ENCODE results near the gene ADM5. TPM values are rescaled to one million over a fixed set of nuclear protein-coding genes. Genes with fewer than 3 reads are reported as not detected.

The ADM5 gene
- polyA plus RNA-seq, 2 of the 4 experiments (the other 2 are of a cell fraction) = 2.0 to 4.3 TPM

DNA sequence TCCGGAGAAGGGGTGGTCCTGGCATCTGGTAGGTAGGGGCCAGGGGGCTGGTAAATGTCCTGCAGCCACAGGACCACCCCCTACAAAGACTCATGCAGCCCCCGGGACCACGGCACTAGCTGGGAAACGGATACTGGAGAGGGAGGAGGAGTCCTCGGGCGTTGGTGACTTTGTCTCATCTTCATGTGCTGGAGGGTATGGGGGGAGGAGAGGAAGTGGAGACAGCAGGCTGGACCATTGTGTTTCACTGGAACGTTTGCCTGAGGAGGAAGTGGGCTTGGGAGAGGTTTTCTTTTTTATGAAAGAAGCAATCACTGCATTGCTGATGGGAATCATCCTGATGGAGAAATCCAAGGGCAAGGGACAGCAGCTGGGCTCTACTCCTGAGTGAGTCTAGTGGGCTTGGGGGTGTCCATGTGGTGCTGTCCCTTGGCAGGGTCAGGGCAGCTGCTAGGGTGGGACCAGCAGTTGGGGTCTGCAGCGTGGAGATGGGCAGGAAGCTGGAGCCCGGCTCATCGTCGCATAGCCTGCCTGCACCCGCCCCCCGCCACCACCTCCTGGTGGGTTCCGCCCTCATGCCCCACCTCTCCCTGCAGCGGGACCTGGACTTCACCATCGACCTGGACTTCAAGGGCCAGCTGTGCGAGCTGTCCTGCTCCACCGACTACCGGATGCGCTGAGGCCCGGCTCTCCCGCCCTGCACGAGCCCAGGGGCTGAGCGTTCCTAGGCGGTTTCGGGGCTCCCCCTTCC, 1.7 kb upstream of the ADM5 start:
- FAIRE-seq = no peak
- 83% methylated on average over 26 of the region's 26 CpGs for WGBS (ENCODE audit: missing lambda C conversion rate)
- POLR2A ChIA-PET = interaction anchor here (0.6 kb wide), 1 partner anchor 172 kb away, joined by 4 read pairs; no protein-coding TSS in a partner anchor
- H3K9me3 ChIP-seq = no peaks in the 10 kb centered on the region
- ATAC-seq = no peak
- no peak overlapping the region for H3K4me2 ChIP-seq
- H3K4me3 ChIP-seq = no peak overlapping the region
- H3K4me1 ChIP-seq = peaks cover 9% of the 10 kb centered on the region; the same call in 1 of the 3 replicates
- CTCF ChIA-PET = interaction anchor here (0.9 to 5.5 kb wide), 7 partner anchors 9 to 123 kb away, joined by 3 to 42 read pairs (median 4); no protein-coding TSS in a partner anchor
- H3K27ac ChIP-seq = no peak overlapping the region
- TF ChIP-seq FOSB (CRISPR knock-in tag; IDR thresholded peaks at IDR 0.05) (0 out of 2 replicates have a peak, but pooled peaks have one; percentile 60), HOXB5 (CRISPR knock-in tag; IDR thresholded peaks at IDR 0.05) (no peak)
- DNase-seq (ENCODE audit: low read depth in 1 of 2, low spot score in 1 of 2) = no peak

DNA sequence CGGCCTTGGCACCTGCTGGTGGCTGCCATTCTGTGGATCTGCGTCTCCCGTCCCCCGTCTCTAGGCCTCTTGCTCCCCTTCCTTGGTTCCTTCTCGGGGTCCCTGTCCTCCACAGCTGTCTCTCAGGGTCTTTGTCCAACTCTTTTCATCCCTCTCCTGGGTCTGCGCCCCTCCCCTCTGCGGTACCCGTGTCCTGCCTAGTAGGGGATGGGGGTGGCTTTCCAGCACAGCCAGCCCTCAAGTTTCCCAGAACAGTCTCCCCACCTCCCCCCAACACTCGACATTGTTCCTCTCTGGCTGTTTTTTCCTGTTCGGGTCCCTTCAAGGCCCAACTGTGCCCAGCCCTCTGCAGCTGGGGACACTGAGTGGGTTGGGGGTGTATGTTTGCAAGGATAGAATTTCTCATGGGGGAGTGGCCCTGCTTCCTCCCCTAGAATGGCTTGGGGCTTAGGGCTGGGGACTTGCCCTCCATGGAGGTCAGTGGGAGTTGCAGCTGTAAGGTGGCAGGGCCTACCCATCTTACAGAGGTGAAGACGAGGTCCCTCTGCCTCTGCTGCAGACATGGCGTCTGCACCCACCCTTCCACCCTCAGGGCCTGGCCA, 762 bp upstream of the ADM5 start:
- ChIA-PET CTCF (interaction anchor here (0.8 to 5.5 kb wide), 9 partner anchors 8 to 122 kb away, joined by 3 to 42 read pairs (median 5); no protein-coding TSS in a partner anchor), POLR2A (no interaction called here)
- DNase-seq (ENCODE audit: low read depth in 1 of 2, low spot score in 1 of 2) (no peak), ATAC-seq (no peak), FAIRE-seq (no peak)
- peaks cover 9% of the 10 kb centered on the region; the same call in 1 of the 3 replicates for H3K4me1 ChIP-seq
- H3K4me2 ChIP-seq = no peak overlapping the region
- 91% methylated on average over 12 of the region's 12 CpGs for WGBS (ENCODE audit: missing lambda C conversion rate)
- H3K9me3 ChIP-seq = no peaks in the 10 kb centered on the region
- no peak overlapping the region for H3K27ac ChIP-seq
- H3K4me3 ChIP-seq = no peak overlapping the region
- TF ChIP-seq, protein P1, sequence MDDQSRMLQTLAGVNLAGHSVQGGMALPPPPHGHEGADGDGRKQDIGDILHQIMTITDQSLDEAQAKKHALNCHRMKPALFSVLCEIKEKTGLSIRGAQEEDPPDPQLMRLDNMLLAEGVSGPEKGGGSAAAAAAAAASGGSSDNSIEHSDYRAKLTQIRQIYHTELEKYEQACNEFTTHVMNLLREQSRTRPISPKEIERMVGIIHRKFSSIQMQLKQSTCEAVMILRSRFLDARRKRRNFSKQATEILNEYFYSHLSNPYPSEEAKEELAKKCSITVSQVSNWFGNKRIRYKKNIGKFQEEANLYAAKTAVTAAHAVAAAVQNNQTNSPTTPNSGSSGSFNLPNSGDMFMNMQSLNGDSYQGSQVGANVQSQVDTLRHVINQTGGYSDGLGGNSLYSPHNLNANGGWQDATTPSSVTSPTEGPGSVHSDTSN (IDR thresholded peaks at IDR 0.05) = 0 out of 2 replicates have a peak, but pooled peaks have one; percentile 2
- TF ChIP-seq FOSL2 (IDR thresholded peaks at IDR 0.05) = no peak
- no peak for TF ChIP-seq FOSL2 (CRISPR knock-in tag; IDR thresholded peaks at IDR 0.05)

DNA sequence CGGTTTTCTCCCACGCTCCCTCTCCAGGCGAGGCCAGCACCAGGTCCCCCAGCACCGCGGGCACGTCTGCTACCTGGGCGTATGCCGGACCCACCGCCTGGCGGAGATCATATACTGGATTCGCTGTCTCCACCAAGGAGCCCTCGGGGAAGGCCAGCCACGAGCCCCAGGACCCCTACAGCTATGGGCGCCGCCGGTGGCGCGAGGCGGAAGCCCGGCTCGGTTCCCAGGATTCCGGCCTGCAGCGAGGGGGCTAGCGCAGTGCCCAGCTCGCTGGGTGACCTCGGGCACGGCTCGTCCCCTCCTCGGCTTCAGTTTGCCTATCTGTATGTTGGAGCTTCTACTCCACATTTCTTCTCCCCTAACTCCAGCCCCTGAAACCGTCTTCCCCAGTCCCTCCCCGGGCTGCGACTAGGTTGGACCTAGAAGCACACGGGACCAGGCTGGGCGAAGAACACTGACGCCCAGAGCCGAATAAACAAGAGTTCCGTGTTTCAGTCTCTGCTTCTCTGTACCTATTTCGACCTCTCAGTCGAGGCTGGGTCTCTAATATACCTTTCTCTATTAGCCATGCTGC, 773 bp downstream of the ADM5 start:
- no peak overlapping the region for H3K27ac ChIP-seq
- no peaks in the 10 kb centered on the region for H3K9me3 ChIP-seq
- no peak overlapping the region for H3K4me3 ChIP-seq
- TF ChIP-seq MAFK (IDR thresholded peaks at IDR 0.05; ENCODE audit: partially characterized antibody) (no peak), EP300 (IDR thresholded peaks at IDR 0.05) (0 out of 5 replicates have a peak, but pooled peaks of 1 of the 2 experiments have one; percentile 16)
- no peak for FAIRE-seq
- 0 out of 3 replicates have a peak, but pooled peaks cover 9% of the 10 kb centered on the region for H3K4me1 ChIP-seq
- no peak for DNase-seq (ENCODE audit: low read depth in 1 of 2, low spot score in 1 of 2)
- WGBS (ENCODE audit: missing lambda C conversion rate) = 94% methylated on average over 39 of the region's 39 CpGs
- ATAC-seq = peak in 1 of 2 experiments; percentile 0; a peak in 2 of 6 replicates
- CTCF ChIA-PET = interaction anchor here (0.6 to 3.4 kb wide), 6 partner anchors 9 to 18 kb away, joined by 3 to 11 read pairs (median 4); no protein-coding TSS in a partner anchor
- no peak overlapping the region for H3K4me2 ChIP-seq
- POLR2A ChIA-PET = interaction anchor here (0.8 kb wide), 1 partner anchor 14 kb away, joined by 3 read pairs; no protein-coding TSS in a partner anchor

DNA sequence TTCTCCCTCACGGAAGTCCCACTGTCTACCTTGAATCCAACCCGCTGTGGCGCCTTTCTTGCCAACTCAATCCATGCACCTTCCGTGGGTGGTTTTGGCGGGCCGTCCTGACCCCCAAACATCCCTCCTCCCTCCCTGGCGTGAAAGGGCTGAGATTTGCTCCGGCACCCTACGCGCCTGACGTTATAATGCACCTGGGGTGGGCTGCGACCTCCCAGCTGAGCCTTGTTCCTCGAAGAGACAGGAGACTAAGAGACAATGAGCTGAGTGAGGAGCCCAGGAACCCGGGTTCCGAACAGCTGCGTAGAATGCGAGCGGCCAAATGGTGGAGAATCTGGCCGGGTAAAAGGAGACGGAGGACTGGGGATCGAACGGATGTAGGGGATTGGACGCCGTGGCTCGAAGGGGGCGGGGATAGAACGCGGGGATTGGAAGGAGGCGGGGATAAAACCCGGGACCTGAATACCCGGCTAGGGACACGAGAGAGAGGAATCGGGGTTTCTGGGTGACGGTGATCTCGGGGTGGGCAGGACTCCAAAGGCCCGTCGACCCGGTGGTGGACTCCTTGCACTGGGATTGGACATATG, 1.4 kb downstream of the ADM5 start, which contains the start of gene CPT1C:
CPT1C (plus strand) TSS at position 461 of the 587 bp plus-strand sequence. CDS start 1,137 bp downstream, outside the sequence.
- ChIA-PET CTCF (interaction anchor here (1.0 to 3.4 kb wide), 3 partner anchors 10 to 18 kb away, joined by 3 to 11 read pairs (median 4); no protein-coding TSS in a partner anchor), POLR2A (interaction anchor here (0.8 kb wide), 1 partner anchor 14 kb away, joined by 3 read pairs; no protein-coding TSS in a partner anchor)
- TF ChIP-seq SMC3 (IDR thresholded peaks at IDR 0.05) = no peak
- peak; percentile 90; the same call in 1 of the 2 replicates for TF ChIP-seq POLR2AphosphoS2 (conservative IDR thresholded peaks at IDR 0.05; ENCODE audit: low read length)
- TF ChIP-seq TFCP2L1 (CRISPR knock-in tag; IDR thresholded peaks at IDR 0.05) = peak; percentile 18; the same call in 1 of the 2 replicates
- TF ChIP-seq EHMT2 (IDR thresholded peaks at IDR 0.05; ENCODE audit: low read depth) = no peak
- TF ChIP-seq NPAS2 (CRISPR knock-in tag; IDR thresholded peaks at IDR 0.05; ENCODE audit: borderline replicate concordance) = no peak
- TF ChIP-seq FOSB (CRISPR knock-in tag; IDR thresholded peaks at IDR 0.05) = 0 out of 2 replicates have a peak, but pooled peaks have one; percentile 17
- H3K4me2 ChIP-seq = no peak within 1 kb of the TSS
- H3K4me3 ChIP-seq = no peak within 1 kb of the TSS
- ATAC-seq (peak; percentile 3; a peak in 1 of 6 replicates), DNase-seq (ENCODE audit: low read depth in 1 of 2, low spot score in 1 of 2) (no peak), FAIRE-seq (no peak)
- H3K27ac ChIP-seq = no peak within 1 kb of the TSS
- WGBS (ENCODE audit: missing lambda C conversion rate) = 86% methylated on average over 38 of the region's 38 CpGs
- no peaks in the 10 kb centered on the region for H3K9me3 ChIP-seq
- 0 out of 3 replicates have a peak, but pooled peaks cover 9% of the 10 kb centered on the region for H3K4me1 ChIP-seq
